GM19035 (cell line): ENCODE data around the gene PRPH.
"Not testable (repeated sequence)": the region's sequence is repeated elsewhere in the genome, so short reads cannot be mapped to it uniquely, and the experiment has no call there.

ENCODE experiments used
- ATAC-seq: cut with Tn5 transposase; IDR thresholded peaks from one replicate; pipeline ENCODE4 v1.9.1; 2021; ENCODE audit not compliant: unreplicated experiment

Gene PRPH

DNA sequence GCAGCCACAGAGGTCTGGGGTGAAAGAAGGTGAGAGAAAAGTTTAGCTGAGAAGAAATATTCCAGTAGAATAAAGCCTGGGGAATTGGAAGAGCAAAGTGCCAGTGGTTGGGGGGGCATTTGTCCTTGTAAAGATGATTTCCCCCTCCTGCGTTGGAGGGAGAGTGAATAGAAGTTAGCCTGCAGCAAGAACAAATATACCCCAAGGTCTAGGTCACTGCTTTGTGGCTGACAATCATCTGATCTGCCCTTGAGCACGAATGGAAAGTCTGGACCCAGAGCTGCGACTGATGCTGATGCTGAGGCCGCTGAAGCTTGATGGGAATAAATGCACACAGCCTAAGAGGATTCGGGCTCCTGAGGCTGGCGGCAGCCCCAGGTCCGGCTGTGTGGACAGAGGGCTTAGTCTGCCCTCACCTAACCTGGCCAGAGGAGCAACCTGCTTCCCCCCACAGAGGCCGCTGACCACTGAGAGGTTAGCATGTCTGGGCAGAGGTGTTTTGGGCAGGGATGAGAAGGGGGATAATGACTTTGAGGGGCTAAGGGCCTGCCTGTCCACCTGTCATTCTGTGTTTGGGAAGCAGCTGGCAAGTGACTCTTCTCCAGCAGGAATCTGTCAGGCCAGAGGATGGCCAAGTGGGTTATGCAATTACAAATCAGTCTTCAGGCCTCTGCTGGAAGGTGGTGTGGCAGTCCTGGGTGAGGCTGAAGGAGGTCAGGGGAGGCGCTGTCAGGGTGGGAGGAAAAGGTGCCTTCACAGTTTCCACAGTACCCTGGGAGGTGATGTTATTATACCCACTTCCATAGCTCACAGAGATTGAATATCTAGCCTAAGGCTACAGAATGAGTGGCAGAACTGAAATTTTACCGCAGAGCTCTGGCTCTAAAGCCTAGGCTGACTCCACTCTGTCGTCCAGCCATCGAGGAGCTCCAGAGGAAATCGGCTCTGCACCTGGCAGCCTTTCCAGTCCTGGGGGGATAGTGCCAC, 18.4 kb upstream of the PRPH start:
- ATAC-seq: no peak

DNA sequence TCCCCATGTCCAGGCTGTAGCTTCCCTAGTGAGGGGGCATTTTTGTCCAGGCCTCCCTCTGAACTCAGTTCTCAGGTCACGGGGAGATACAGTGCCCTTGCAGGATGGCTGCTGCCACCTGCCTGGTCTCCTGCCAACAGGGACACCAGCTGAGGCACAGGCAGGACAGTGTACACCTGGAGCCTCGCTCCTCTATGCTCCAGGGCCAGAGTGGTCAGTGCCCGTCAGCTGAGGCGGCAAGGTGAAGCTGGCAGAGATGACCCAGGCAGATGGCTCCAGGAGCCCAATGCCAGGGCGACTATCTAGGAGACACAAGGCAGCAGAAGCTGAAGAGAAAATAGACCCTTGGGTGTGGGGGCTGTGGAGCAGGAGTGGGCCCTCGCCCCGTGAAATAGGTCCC, 17.5 kb upstream of the PRPH start:
- no peak for ATAC-seq

DNA sequence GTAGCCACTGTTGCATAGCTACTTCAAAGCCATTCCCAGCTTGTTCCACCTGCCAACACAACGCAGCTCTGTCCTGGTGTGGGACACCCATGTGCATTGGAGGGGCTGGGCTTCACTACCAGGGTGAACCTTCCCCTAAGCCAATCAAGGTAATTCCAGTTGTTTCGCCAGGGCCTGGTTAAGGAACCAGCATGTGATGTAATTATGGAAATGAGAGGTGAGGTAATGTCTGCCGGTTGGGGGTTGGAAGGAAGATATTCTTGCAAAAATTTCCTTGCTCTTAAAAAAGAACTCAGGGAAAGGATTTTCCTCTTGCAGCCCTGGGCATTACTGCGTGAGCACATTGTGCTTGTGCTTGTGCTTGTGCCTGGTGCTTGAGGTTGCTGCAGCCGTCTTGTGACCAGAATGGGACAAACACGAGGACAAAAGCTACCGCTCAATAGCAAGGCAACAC, 15.2 kb upstream of the PRPH start:
- no peak for ATAC-seq

DNA sequence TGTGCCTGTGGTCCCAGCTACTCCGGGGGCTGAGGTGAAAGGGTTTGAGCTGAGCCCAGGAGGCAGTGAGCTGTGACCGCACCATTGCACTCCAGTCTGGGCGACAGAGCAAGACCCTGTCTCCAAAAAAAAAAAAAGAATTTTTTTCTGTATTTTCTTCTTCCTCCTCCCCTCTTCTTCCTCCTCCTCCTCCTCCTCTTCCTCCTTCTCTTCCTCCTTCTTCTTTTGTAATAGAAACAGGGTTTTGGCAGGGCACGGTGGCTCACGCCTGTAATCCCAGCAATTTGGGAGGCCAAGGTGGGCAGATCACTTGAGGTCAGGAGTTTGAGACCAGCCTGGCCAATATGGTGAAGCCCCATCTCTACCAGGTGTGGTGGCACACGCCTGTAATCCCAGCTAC, 14.4 kb upstream of the PRPH start:
- not testable (repeated sequence) for ATAC-seq

DNA sequence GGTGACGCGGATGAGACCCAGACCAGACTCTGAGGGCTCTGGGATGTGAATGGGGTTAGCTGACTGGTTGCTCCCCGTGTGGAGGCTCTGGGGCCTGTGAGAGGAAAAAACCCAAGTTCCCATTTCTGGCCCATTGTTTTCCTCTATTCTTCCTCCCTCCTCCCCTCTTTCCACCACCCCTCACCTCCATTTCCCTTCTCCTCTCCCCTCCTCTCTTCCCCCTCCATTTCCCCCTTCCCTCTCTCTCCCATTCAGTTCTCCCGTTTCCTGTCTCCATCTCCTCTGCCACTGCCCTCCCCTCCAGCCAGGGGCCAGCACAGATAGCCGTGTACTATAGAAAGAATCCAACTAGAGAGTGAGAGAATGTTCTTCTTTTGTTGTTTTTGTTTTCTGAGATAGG, 12.6 kb upstream of the PRPH start:
- ATAC-seq: no peak

DNA sequence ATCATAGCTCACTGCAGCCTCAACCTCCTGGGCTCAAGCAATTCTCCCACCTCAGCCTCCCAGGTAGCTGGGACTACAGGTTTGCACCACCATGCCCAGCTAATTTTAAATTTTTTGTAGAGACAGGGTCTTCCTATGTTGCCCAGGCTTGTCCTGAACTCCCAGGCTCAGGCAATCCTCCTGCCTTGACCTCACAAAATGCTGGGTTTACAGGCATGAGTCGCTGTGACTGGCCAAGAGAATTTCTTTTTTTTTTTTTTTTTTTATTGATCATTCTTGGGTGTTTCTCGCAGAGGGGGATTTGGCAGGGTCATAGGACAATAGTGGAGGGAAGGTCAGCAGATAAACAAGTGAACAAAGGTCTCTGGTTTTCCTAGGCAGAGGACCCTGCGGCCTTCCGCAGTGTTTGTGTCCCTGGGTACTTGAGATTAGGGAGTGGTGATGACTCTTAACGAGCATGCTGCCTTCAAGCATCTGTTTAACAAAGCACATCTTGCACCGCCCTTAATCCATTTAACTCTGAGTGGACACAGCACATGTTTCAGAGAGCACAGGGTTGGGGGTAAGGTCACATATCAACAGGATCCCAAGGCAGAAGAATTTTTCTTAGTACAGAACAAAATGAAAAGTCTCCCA, 12.1 kb upstream of the PRPH start:
- ATAC-seq: not testable (repeated sequence)

DNA sequence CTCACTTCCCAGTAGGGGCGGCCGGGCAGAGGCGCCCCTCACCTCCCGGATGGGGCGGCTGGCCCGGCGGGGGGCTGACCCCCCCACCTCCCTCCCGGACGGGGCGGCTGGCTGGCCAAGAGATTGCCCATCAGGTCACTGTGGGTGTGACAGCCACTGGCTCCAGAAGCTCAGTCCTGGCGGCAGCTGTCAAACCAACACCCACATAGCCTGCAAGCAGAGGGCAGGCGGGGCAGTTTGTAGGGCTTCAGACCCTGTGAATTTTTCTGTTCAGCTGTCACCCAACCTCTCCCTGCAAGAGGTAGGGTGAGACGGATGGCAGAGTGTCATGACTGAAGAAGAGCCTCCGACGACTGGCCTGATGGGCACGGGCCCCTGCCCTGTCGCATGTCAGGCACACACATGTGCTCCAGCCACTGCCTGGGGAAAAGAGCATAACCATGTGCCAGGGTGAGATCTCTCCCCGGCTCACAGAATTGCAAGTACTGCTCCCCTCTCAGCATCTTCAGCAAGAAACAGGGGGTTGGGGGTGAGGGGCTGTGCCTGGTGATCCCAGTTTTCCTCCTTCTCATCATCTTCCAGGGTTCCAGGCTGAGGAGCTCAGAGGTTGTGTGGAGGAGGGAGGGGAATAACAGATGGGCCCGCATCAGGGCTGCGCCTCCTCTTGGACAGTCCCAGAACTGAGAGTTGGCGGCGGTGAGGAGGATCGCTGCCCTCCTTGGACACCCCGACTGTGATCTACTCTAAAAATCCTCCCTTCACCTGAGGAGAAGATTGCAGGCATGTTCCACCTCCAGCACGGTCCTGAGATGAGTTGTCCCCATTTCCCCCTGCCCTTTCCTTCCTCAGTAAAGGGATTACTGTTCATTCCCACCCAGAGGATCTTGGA, 11.2 kb upstream of the PRPH start:
- ATAC-seq: no peak

DNA sequence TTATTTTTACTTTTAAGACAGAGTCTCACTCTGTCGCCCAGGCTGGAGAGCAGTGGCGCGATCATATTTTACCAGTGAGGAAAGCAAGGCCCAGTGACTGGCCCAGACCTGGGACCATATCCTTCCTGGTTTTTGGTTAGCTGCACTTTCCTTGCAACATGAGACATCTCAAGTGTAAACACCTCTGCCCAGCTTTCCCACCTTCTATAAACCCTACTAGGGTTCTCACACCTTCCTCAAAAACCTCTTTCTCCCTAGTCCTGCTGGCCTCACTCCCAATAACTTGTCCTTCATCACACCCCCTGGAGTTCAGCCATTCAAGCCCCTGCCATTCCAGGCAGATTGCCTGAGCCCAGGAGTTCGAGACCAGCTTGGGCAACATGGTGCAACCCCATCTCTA, 10.3 kb upstream of the PRPH start:
- no peak for ATAC-seq

DNA sequence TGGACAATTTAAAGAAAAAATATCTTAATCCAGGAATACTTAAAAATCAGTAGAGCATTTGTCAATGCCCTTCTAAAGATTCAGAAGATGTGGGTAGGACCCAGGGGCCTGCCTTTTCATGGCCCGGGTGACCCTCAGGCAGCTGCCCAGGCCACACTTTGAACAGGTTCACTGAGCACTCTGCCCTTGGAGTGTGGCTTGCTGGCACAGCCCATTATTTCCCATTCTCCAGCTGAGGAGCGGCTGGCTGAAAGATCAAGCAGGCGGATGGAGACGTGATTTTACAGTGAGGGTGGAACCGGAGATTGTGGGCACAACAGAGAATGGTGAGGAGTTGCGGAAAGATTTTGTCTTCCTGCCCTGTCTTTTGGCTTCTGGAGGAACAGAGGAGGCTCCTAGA, 7.1 kb upstream of the PRPH start:
- ATAC-seq: no peak

DNA sequence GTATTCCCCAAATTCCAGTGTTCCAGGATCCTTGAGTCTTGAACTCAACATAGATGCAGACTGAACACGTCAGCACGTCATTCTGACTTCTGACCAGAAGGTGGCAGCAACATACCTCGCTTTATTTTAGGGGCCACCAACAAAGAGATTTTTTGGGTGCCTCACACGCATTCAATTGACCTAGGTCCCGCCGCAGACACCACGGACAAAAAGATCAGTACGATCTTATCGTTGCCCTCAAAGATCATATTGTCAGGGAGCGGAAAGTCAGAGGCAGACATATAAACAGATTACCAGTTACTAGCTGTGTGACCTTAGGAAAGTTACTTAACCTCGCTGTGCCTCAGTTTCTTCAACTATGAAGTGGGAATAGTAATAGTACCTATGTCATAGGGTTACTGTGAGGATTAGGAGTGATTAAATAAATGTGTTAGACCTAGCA, 6.5 kb upstream of the PRPH start:
- ATAC-seq: no peak

DNA sequence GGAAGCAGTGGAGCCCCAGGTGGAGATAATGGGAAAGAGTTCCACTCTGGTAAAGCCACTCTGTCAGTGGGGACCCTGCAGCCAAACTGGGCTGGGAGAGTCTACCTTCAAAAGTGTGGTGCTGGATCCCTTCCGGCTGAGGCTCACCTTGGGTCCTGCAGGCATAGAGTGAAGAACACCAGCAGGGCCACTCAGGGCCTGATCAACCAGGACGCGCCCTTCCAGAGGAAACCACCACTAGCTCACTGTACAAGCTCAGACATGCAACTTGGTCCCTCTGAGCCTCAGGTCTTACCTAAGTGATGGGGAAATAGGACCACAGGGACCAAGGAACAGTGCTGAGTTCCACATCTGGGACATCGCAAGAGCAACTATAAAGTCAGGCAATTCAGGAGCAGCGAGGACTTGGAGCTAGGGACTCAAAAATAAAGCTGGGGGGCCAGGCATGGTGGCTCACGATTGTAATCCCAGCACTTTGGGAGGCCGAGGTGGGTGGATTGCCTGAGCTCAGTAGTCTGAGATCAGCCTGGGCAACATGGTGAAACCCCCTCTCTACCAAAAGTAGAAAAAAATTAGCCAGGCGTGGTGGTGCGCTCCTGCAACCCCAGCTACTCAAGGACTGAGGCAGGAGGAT, 5.9 kb upstream of the PRPH start:
- no peak for ATAC-seq

DNA sequence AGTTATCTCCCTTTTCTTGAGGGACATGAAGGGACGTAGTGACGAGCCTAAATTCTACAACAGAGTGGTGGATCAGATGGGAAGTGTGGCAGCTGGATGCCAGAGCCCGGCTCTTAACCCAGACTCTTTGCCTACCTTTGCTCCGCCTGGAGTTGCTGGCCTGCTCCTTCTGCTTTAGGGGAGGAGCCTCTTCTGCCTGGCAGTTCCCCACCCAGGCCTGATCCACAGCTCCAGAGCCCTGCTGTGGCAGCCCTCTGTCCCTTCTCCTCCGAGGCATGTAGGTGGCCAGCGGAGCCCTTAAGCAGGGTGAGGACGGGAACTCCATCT, 2.3 kb upstream of the PRPH start:
- no peak for ATAC-seq

DNA sequence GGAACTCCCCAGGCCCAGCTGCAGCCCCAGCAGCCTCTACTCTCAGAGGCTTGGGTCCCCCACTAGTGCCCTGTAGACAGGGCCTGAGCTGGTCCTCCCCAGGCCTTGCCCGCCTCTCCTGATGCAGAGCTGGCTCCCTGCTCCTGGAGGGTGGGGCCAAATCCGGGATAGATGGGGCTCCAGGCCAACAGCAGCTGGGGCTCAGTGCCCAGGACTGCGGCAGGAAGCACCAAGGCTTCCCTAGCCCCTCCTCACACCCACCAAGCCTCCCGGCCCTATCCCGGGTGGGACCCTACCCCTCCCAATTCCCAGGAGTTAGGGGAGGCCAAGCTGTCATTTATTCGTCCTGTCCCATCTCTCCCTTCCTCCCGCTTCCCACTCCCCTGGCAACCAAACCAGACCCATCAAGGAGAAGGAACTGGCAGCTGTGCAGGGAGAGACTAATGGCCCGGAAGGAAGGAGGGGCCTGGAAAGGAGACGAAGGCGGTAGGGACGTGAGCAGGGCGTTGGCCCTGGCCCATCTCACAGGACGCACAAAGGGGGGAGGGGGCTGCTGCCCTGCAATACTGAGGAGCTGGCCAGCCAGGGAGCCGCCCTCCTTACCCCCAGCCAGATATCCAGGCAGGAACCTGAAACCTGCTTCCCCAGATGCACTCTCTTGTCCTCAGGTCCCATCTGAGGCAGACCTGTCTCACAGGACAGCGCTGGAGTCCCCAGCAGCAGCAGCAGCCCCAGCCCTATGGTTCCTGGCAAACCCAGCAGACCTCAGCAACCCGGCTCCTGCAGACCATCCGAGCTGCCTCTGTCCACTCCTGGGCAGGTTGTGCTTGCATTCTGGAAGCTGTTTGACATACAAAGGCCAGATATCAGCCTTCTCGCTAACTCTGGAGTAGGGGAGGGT, 1.6 kb upstream of the PRPH start:
- no peak for ATAC-seq

DNA sequence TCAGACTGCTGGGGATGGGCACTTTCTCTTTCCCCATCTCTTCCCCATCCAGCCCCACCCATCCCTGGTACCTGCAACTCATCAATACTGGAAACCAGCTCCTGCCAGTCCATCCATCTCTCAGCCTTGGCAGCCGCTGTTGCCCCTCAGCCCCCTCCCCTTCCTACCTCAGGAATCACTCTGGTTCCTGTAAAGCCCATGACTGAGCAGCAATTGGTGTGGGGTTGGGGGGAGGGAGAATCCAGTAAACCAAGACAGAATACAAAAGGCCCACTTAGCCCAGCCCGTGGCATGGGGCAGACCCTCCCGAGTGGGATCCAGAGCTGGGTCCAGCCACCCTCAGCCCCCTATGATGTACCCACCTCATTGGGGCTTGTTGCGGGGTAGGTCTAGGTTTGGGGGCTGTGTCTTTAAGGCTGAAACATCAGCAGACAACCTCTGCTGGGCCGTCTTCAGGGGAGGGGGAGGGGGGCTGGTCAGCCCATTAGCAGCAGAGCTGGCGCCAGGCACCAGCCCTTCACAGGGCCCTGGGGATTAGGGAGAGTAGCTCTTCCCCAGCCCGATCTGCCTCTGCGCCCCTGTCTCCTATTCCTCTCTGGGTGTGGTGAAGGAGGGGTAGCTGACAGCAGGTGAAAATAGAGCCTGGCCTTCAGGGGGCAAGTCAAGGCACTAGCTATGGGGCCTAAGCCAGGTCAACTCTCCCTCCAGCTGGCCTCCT, 702 bp upstream of the PRPH start:
- no peak for ATAC-seq

DNA sequence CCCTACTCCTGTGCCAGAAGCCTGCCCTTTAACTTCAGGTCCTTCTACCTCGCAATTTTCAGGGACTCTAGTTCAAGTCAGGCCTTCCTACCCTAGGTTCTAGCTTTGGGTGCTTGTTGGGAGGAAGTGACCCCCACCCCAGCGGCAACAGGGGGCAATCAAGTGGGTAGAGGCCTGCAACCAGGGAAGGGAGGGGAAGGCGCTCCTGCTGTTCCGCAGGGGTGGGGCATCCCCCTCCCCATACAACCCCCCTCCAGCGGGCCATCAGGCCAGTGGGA, 204 bp upstream of the PRPH start:
- ATAC-seq: no peak

DNA sequence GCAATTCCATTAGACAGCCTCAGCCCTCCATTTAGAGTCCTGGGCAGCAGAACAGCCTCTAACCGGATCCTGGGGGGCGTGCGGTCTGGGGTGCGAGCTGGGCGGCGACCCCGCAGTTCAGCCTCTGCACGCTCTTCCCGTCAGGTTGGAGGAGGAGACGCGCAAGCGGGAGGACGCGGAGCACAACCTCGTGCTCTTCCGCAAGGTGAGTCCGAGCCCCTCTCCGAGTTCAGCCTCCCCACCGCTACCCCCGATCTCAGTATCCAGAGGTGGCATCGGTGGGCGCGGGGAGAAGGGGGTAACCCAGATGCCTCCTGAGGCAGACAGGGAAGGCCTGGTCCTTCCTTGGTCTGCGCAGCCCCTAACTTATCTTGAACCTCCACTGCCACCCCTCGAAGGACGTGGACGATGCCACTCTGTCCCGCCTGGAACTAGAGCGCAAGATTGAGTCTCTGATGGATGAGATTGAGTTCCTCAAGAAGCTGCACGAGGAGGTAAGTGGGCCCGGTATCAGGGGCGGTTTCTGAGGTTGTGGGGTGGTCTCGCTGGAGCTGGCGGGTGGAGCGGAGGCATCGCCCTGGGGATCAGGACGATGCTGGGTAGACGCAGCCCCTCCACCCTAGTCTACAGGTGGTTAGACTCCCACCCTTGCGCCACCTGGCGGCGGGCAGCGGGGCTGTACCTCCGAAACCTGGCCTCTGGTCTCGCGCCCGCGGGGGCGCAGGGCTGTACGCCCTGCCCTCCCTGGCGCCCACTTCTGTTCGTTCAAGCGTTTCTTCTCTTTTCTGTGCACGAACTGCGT, 1.3 kb downstream of the PRPH start:
- ATAC-seq: no peak

DNA sequence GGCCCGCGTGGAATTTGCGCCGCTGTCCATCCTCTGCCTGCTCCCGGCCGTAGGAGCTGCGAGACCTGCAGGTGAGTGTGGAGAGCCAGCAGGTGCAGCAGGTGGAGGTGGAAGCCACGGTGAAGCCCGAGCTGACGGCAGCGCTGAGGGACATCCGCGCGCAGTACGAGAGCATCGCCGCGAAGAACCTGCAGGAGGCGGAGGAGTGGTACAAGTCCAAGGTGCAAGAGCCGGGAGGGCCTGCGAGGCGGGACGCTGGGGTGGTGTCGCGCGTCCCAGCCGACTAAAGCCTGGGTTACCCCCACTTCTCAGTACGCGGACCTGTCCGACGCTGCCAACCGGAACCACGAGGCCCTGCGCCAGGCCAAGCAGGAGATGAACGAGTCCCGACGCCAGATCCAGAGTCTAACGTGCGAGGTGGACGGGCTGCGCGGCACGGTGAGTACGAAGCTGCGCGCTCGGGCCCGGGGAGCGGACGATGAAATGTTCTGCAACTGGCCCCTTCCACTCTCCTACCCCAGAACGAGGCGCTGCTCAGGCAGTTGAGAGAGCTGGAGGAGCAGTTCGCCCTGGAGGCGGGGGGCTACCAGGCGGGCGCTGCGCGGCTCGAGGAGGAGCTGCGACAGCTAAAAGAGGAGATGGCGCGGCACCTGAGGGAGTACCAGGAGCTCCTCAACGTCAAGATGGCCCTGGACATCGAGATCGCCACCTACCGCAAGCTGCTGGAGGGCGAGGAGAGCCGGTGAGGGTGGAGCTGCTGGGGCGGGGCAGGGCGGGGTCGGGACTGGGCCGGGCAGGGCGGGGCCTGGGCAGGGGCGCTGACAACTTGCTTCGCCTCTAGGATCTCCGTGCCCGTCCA, 2.1 kb downstream of the PRPH start:
- ATAC-seq: no peak

DNA sequence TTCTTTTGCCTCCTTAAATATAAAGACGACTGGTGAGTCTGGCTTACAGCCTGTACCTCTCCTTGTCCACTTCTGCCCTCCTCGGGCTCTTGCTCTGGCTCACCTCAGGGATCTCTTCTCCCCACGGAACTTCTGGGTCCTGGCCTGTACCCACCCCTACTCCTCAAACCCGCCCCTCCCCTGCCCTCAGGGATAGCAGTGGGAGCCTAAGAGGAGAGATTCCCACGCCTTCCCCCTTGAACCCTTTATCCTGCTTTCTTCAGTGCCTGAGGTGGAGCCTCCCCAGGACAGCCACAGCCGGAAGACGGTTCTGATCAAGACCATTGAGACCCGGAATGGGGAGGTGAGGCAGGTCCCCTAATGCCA, 2.7 kb downstream of the PRPH start:
- no peak for ATAC-seq
